ENCODE measurements around the gene RXFP4.
A peak's percentile ranks its signal among the peaks of the same experiment; 100 is the strongest.

Gene RXFP4

GRCh38 chr1:155973723-155974122, 32.3 kb downstream of the RXFP4 start:
- H2BK12ac ChIP-seq (ENCODE audit: low read length): no peak overlapping the region
- no peak overlapping the region for H2BK15ac ChIP-seq (ENCODE audit: low read length)
- H2BK5ac ChIP-seq (ENCODE audit: low read length): no peak overlapping the region
- H3K14ac ChIP-seq (ENCODE audit: low read length): no peak overlapping the region
- no peak overlapping the region for H3K4me3 ChIP-seq (ENCODE audit: low read length in 2 of 2)
- H3K23ac ChIP-seq (ENCODE audit: low read depth, low read length, poor library complexity): no peak overlapping the region
- H4K8ac ChIP-seq (ENCODE audit: low read depth, low read length): no peak overlapping the region
- H3K27me3 ChIP-seq (ENCODE audit: control insufficient read depth in 3 of 3, insufficient read depth in 3 of 3, low read depth in 1 of 3, low read length in 3 of 3): no peaks in the 10 kb centered on the region
- no peak overlapping the region for H2BK120ac ChIP-seq (ENCODE audit: low read depth, low read length)
- H3K18ac ChIP-seq (ENCODE audit: low read length): no peak overlapping the region
- peaks cover 8 to 41% of the 10 kb centered on the region in 2 donors for H3K36me3 ChIP-seq (replicated peaks in 1 of 2; ENCODE audit: control insufficient read depth in 2 of 2, insufficient read depth in 2 of 2, low read length in 2 of 2)
- H3K4ac ChIP-seq (ENCODE audit: low read length): no peak overlapping the region
- H3K79me1 ChIP-seq (ENCODE audit: low read depth, low read length): peaks cover 24% of the 10 kb centered on the region
- H4K91ac ChIP-seq (ENCODE audit: low read depth, low read length, poor library complexity): no peak overlapping the region
- WGBS, 2 donors (ENCODE audit: extremely low coverage in 2 of 2, insufficient read length in 2 of 2, insufficient replicate concordance in 1 of 2): no CpG with 5 or more reads among the region's 3 CpGs
- H3K4me1 ChIP-seq (ENCODE audit: control insufficient read depth in 2 of 2, insufficient read depth in 1 of 2, low read depth in 1 of 2, low read length in 2 of 2): peaks cover 37 to 51% of the 10 kb centered on the region in 2 donors
- no peak overlapping the region for H2AFZ ChIP-seq (ENCODE audit: low read length)
- H3K9me3 ChIP-seq (replicated peaks in 1 of 2; ENCODE audit: control insufficient read depth in 2 of 2, insufficient read depth in 1 of 2, low read depth in 1 of 2, low read length in 2 of 2): no peaks in the 10 kb centered on the region
- H2AK5ac ChIP-seq (ENCODE audit: low read depth, low read length): no peak overlapping the region
- H3K4me2 ChIP-seq (ENCODE audit: insufficient read depth, low read length, poor library complexity, severe bottlenecking): no peak overlapping the region
- H3K9ac ChIP-seq (ENCODE audit: low read depth, low read length, poor library complexity): no peak overlapping the region
- H3K27ac ChIP-seq (replicated peaks; ENCODE audit: low read length): no peak overlapping the region
- DNase-seq (ENCODE audit: low spot score): no peak

- Histone ChIP-seq H2BK120ac (ENCODE audit: low read depth, low read length) (no peak overlapping the region), H2BK5ac (ENCODE audit: low read length) (peak overlapping the region; percentile 76), H3K36me3 (replicated peaks in 1 of 2; ENCODE audit: control insufficient read depth in 2 of 2, insufficient read depth in 2 of 2, low read length in 2 of 2) (peaks cover 2 to 34% of the 10 kb centered on the region in 2 donors), H3K4me2 (ENCODE audit: insufficient read depth, low read length, poor library complexity, severe bottlenecking) (peak overlapping the region; percentile 81), H3K4me1 (ENCODE audit: control insufficient read depth in 2 of 2, insufficient read depth in 1 of 2, low read depth in 1 of 2, low read length in 2 of 2) (peaks cover 37 to 49% of the 10 kb centered on the region in 2 donors), H3K18ac (ENCODE audit: low read length) (peak overlapping the region; percentile 85), H3K9ac (ENCODE audit: low read depth, low read length, poor library complexity) (peak overlapping the region; percentile 15), H2AK5ac (ENCODE audit: low read depth, low read length) (peak overlapping the region; percentile 96), H2AFZ (ENCODE audit: low read length) (no peak overlapping the region), H3K79me1 (ENCODE audit: low read depth, low read length) (peaks cover 18% of the 10 kb centered on the region), H4K91ac (ENCODE audit: low read depth, low read length, poor library complexity) (no peak overlapping the region), H3K23ac (ENCODE audit: low read depth, low read length, poor library complexity) (no peak overlapping the region), H3K27ac (replicated peaks; ENCODE audit: low read length) (peak overlapping the region; percentile 19), H3K27me3 (ENCODE audit: control insufficient read depth in 3 of 3, insufficient read depth in 3 of 3, low read depth in 1 of 3, low read length in 3 of 3) (no peaks in the 10 kb centered on the region), H2BK15ac (ENCODE audit: low read length) (peak overlapping the region; percentile 59), H3K14ac (ENCODE audit: low read length) (peak overlapping the region; percentile 23), H4K8ac (ENCODE audit: low read depth, low read length) (no peak overlapping the region), H3K4me3 (ENCODE audit: low read length in 2 of 2) (peak overlapping the region; percentile 75 to 95), H3K4ac (ENCODE audit: low read length) (no peak overlapping the region), H3K9me3 (replicated peaks in 1 of 2; ENCODE audit: control insufficient read depth in 2 of 2, insufficient read depth in 1 of 2, low read depth in 1 of 2, low read length in 2 of 2) (no peaks in the 10 kb centered on the region), H2BK12ac (ENCODE audit: low read length) (no peak overlapping the region)
- WGBS, 2 donors (ENCODE audit: extremely low coverage in 2 of 2, insufficient read length in 2 of 2, insufficient replicate concordance in 1 of 2): no CpG with 5 or more reads among the region's 13 CpGs
- DNase-seq (ENCODE audit: low spot score): no peak
These were observed 33.0 kb downstream of the RXFP4 start for GRCh38 chr1:155974208-155975115.

GRCh38 chr1:155975375-155976061, 34.1 kb downstream of the RXFP4 start:
- H3K9me3 ChIP-seq (replicated peaks in 1 of 2; ENCODE audit: control insufficient read depth in 2 of 2, insufficient read depth in 1 of 2, low read depth in 1 of 2, low read length in 2 of 2): no peaks in the 10 kb centered on the region
- H2BK12ac ChIP-seq (ENCODE audit: low read length): no peak overlapping the region
- H2AK5ac ChIP-seq (ENCODE audit: low read depth, low read length): peak overlapping the region; percentile 51
- H3K9ac ChIP-seq (ENCODE audit: low read depth, low read length, poor library complexity): peak overlapping the region; percentile 15
- peaks cover 10% of the 10 kb centered on the region for H3K79me1 ChIP-seq (ENCODE audit: low read depth, low read length)
- peak overlapping the region; percentile 83 for H3K18ac ChIP-seq (ENCODE audit: low read length)
- H3K23ac ChIP-seq (ENCODE audit: low read depth, low read length, poor library complexity): no peak overlapping the region
- H3K4me2 ChIP-seq (ENCODE audit: insufficient read depth, low read length, poor library complexity, severe bottlenecking): peak overlapping the region; percentile 81
- H3K4me3 ChIP-seq (ENCODE audit: low read length in 2 of 2): peak overlapping the region; percentile 75 to 95
- H2BK15ac ChIP-seq (ENCODE audit: low read length): peak overlapping the region; percentile 59
- 100% methylated on average over 1 of the region's 4 CpGs; no CpG with 5 or more reads in 1 of the 2 donors for WGBS, 2 donors (ENCODE audit: extremely low coverage in 2 of 2, insufficient read length in 2 of 2, insufficient replicate concordance in 1 of 2)
- no peak overlapping the region for H3K4ac ChIP-seq (ENCODE audit: low read length)
- no peak overlapping the region for H4K8ac ChIP-seq (ENCODE audit: low read depth, low read length)
- peak overlapping the region; percentile 89 for H3K27ac ChIP-seq (replicated peaks; ENCODE audit: low read length)
- H2BK120ac ChIP-seq (ENCODE audit: low read depth, low read length): peak overlapping the region; percentile 69
- H4K91ac ChIP-seq (ENCODE audit: low read depth, low read length, poor library complexity): no peak overlapping the region
- peak overlapping the region; percentile 95 for H2BK5ac ChIP-seq (ENCODE audit: low read length)
- H3K14ac ChIP-seq (ENCODE audit: low read length): no peak overlapping the region
- H3K4me1 ChIP-seq (ENCODE audit: control insufficient read depth in 2 of 2, insufficient read depth in 1 of 2, low read depth in 1 of 2, low read length in 2 of 2): peaks cover 36 to 42% of the 10 kb centered on the region in 2 donors
- no peaks in the 10 kb centered on the region for H3K27me3 ChIP-seq (ENCODE audit: control insufficient read depth in 3 of 3, insufficient read depth in 3 of 3, low read depth in 1 of 3, low read length in 3 of 3)
- H3K36me3 ChIP-seq (replicated peaks in 1 of 2; ENCODE audit: control insufficient read depth in 2 of 2, insufficient read depth in 2 of 2, low read length in 2 of 2): peaks cover 0 to 24% of the 10 kb centered on the region in 2 donors
- H2AFZ ChIP-seq (ENCODE audit: low read length): no peak overlapping the region
- DNase-seq (ENCODE audit: low spot score): no peak

Data from neuronal stem cell (in vitro differentiated cells).